GM23338 (cell line): ENCODE results near the gene RETNLB. TPM values are rescaled to one million over a fixed set of nuclear protein-coding genes. Genes with fewer than 3 reads are reported as not detected.

Source experiments
- ATAC-seq: fragments of 200-7000 bp; cut with Tn5 transposase; 3 replicates; pipeline ENCODE4 v1.9.1; 2020
- DNase-seq: peaks from one replicate; pipeline ENCODE4 v3.0.0-alpha.2; 2015; ENCODE audit warnings: low spot score
- H2AFZ ChIP-seq: fragments of 200-600 bp; sonication (generic); 2 replicates; pipeline ENCODE4 v1.8.0; 2016; ENCODE audit warnings: antibody characterized with exemption, mild to moderate bottlenecking, moderate library complexity
- H3F3A ChIP-seq: fragments of 200-600 bp; sonication (generic); replicated peaks from 2 replicates; pipeline ENCODE4 v1.8.0; 2017; ENCODE audit warnings: antibody characterized with exemption, mixed run types, low read depth
- H3K27ac ChIP-seq: fragments of 200-600 bp; sonication (generic); 2 replicates; pipeline ENCODE4 v1.6.1; 2016; ENCODE audit warnings: low read depth
- H3K27me3 ChIP-seq: fragments of 200-600 bp; sonication (generic); 2 replicates; pipeline ENCODE4 v1.8.0; 2016; ENCODE audit warnings: mild to moderate bottlenecking, mixed run types, moderate library complexity; ENCODE audit not compliant: insufficient read depth
- H3K36me3 ChIP-seq: fragments of 200-600 bp; sonication (generic); 2 replicates; pipeline ENCODE4 v1.8.0; 2016; ENCODE audit warnings: mild to moderate bottlenecking; ENCODE audit not compliant: insufficient read depth
- H3K4me1 ChIP-seq: fragments of 200-600 bp; sonication (generic); 2 replicates; pipeline ENCODE4 v1.8.0; 2016; ENCODE audit warnings: mild to moderate bottlenecking, moderate library complexity; ENCODE audit not compliant: insufficient read depth
- H3K4me2 ChIP-seq: fragments of 200-600 bp; sonication (generic); 2 replicates; pipeline ENCODE4 v1.7.1; 2017; ENCODE audit warnings: mixed run types
- H3K4me3 ChIP-seq: fragments of 200-600 bp; sonication (generic); 2 replicates; pipeline ENCODE4 v1.6.1; 2016; ENCODE audit warnings: mixed run types
- H3K79me2 ChIP-seq: fragments of 200-600 bp; sonication (generic); replicated peaks from 2 replicates; pipeline ENCODE4 v1.8.0; 2017; ENCODE audit warnings: mild to moderate bottlenecking; ENCODE audit not compliant: insufficient read depth
- H3K9me2 ChIP-seq: fragments of 200-600 bp; sonication (generic); 2 replicates; pipeline ENCODE4 v1.8.0; 2017; ENCODE audit not compliant: insufficient read depth
- H4K20me1 ChIP-seq: fragments of 200-600 bp; sonication (generic); replicated peaks from 2 replicates; pipeline ENCODE4 v1.8.0; 2017; ENCODE audit warnings: mild to moderate bottlenecking; ENCODE audit not compliant: insufficient read depth
- H3K27ac Mint-ChIP-seq: 2 replicates; pipeline ENCODE4 v1.8.0; 2020; ENCODE audit warnings: inconsistent platforms, mild to moderate bottlenecking, moderate library complexity, mixed read lengths
- H3K27me3 Mint-ChIP-seq: 3 replicates; pipeline ENCODE4 v1.8.0; 2022; ENCODE audit warnings: low read depth, mild to moderate bottlenecking, moderate library complexity, mixed read lengths, inconsistent platforms; ENCODE audit not compliant: insufficient read depth, poor library complexity
- H3K36me3 Mint-ChIP-seq: 3 replicates; pipeline ENCODE4 v1.8.0; 2021; ENCODE audit warnings: low read depth, mild to moderate bottlenecking, inconsistent platforms, moderate library complexity, mixed read lengths
- H3K4me1 Mint-ChIP-seq: 3 replicates; pipeline ENCODE4 v1.8.0; 2020; ENCODE audit warnings: mild to moderate bottlenecking, inconsistent platforms, mixed read lengths
- H3K4me3 Mint-ChIP-seq: 3 replicates; pipeline ENCODE4 v1.8.0; 2021; ENCODE audit warnings: moderate library complexity, mild to moderate bottlenecking, inconsistent platforms, mixed read lengths
- H3K9me3 Mint-ChIP-seq: 3 replicates; pipeline ENCODE4 v1.8.0; 2020; ENCODE audit warnings: moderate library complexity, mild to moderate bottlenecking, inconsistent platforms, mixed read lengths
- CREB1 ChIP-seq: fragments of 250-450 bp; sonication (Bioruptor Pico); IDR thresholded peaks from 2 replicates; pipeline ENCODE4 v1.5.0; 2020; ENCODE audit warnings: low read depth, mild to moderate bottlenecking, moderate library complexity
- NANOG ChIP-seq: IDR thresholded peaks from 2 replicates; pipeline ENCODE4 v1.6.1; 2016; ENCODE audit warnings: antibody characterized with exemption, borderline replicate concordance
- POLR2AphosphoS5 ChIP-seq: IDR thresholded peaks from 2 replicates; pipeline ENCODE4 v1.6.1; 2016; ENCODE audit warnings: antibody characterized with exemption, low read depth
- STAT1 ChIP-seq: IDR thresholded peaks from one replicate; pipeline ENCODE4 v1.6.1; 2016; ENCODE audit warnings: antibody characterized with exemption; ENCODE audit not compliant: unreplicated experiment
- polyA plus RNA-seq: library from polyadenylated mRNA; unstranded; fragments of >200 nt; fragmentation: Nextera tagmentation; extraction: Ambion mirVana; gene quantifications from 2 replicates; pipeline ENCODE4 v1.2.1, GENCODE V29; 2016
- total RNA-seq: library from RNA; depleted of rRNA; stranded (reverse); fragments of >200 nt; shearing (Covaris generic); gene quantifications from 2 replicates; pipeline ENCODE4 v1.2.3, GENCODE V29; 2014
- TF ChIP-seq, protein P1 (sequence below): IDR thresholded peaks from one replicate; pipeline ENCODE4 v1.6.1; 2018; ENCODE audit warnings: antibody characterized with exemption; ENCODE audit not compliant: unreplicated experiment
- TF ChIP-seq, protein P2 (sequence below): IDR thresholded peaks from 2 replicates; pipeline ENCODE4 v1.6.1; 2016; ENCODE audit warnings: antibody characterized with exemption
- TF ChIP-seq, protein P3 (sequence below): fragments of 250-450 bp; sonication (Bioruptor Pico); IDR thresholded peaks from 2 replicates; pipeline ENCODE4 v1.5.0; 2020; ENCODE audit warnings: mild to moderate bottlenecking, moderate library complexity

RETNLB gene
- total and polyA plus RNA-seq, 2 experiments from 2014 or later = not detected

DNA sequence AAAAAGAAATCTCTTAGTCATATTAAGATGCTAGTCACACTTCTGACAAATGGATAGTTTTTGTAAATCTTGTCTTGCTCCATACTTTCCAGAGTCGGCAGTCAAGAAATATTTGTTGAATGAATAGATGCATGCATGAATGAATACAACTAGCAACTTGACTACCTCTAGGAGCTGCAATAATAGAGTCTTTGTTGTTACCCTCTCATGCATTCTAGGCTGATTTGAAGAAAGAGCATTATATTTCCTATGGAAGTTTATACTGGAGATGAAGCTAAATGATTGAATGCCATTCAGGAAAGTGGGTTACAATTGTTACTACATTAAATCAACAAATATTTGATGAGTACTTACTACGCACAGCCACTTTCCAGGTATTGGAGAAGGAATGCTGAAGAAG, 47.2 kb upstream of the RETNLB start:
- no peak overlapping the region for H3K4me3 ChIP-seq
- H3F3A ChIP-seq = no peaks in the 10 kb centered on the region
- no peak overlapping the region; the same call in 1 of the 2 replicates for H2AFZ ChIP-seq
- ATAC-seq (no peak), DNase-seq (no peak)
- Mint-ChIP-seq H3K27ac (no peak overlapping the region), H3K4me1 (no peaks in the 10 kb centered on the region), H3K4me3 (no peak overlapping the region), H3K36me3 (no peaks in the 10 kb centered on the region), H3K9me3 (no peaks in the 10 kb centered on the region), H3K27me3 (no peaks in the 10 kb centered on the region)
- H3K27ac ChIP-seq = no peak overlapping the region
- TF ChIP-seq, protein P1, sequence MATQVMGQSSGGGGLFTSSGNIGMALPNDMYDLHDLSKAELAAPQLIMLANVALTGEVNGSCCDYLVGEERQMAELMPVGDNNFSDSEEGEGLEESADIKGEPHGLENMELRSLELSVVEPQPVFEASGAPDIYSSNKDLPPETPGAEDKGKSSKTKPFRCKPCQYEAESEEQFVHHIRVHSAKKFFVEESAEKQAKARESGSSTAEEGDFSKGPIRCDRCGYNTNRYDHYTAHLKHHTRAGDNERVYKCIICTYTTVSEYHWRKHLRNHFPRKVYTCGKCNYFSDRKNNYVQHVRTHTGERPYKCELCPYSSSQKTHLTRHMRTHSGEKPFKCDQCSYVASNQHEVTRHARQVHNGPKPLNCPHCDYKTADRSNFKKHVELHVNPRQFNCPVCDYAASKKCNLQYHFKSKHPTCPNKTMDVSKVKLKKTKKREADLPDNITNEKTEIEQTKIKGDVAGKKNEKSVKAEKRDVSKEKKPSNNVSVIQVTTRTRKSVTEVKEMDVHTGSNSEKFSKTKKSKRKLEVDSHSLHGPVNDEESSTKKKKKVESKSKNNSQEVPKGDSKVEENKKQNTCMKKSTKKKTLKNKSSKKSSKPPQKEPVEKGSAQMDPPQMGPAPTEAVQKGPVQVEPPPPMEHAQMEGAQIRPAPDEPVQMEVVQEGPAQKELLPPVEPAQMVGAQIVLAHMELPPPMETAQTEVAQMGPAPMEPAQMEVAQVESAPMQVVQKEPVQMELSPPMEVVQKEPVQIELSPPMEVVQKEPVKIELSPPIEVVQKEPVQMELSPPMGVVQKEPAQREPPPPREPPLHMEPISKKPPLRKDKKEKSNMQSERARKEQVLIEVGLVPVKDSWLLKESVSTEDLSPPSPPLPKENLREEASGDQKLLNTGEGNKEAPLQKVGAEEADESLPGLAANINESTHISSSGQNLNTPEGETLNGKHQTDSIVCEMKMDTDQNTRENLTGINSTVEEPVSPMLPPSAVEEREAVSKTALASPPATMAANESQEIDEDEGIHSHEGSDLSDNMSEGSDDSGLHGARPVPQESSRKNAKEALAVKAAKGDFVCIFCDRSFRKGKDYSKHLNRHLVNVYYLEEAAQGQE = no peak
- TF ChIP-seq POLR2AphosphoS5 (no peak), STAT1 (no peak)
- H3K27me3 ChIP-seq = no peaks in the 10 kb centered on the region
- no peaks in the 10 kb centered on the region for H3K9me2 ChIP-seq
- no peaks in the 10 kb centered on the region for H3K4me1 ChIP-seq
- H3K4me2 ChIP-seq = no peak overlapping the region
- no peaks in the 10 kb centered on the region for H3K36me3 ChIP-seq
- H4K20me1 ChIP-seq = no peaks in the 10 kb centered on the region
- no peaks in the 10 kb centered on the region for H3K79me2 ChIP-seq

DNA sequence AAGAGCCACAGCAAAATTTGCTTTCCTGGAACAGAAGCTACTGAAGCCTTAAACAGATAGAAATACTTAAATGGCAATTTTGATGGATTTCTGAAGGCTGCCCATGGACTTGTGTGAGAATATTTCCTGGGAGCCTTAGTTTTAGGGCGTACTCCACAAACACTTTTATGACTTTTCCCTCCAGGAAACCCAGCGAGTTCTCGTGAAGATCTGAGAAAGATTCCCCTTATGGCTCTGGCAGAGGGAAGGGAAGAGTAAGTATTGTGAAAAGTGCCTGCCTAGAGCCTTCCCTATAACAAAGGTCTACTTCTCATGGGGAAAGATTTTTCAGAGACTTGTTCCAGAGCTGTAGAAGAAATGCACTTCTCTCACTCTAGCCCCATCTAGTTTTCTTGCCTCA, 34.3 kb upstream of the RETNLB start:
- Mint-ChIP-seq H3K4me3 (no peak overlapping the region), H3K27me3 (peaks cover 1% of the 10 kb centered on the region), H3K27ac (no peak overlapping the region), H3K36me3 (no peaks in the 10 kb centered on the region), H3K9me3 (no peaks in the 10 kb centered on the region), H3K4me1 (no peaks in the 10 kb centered on the region)
- no peaks in the 10 kb centered on the region for H4K20me1 ChIP-seq
- TF ChIP-seq, protein P2, sequence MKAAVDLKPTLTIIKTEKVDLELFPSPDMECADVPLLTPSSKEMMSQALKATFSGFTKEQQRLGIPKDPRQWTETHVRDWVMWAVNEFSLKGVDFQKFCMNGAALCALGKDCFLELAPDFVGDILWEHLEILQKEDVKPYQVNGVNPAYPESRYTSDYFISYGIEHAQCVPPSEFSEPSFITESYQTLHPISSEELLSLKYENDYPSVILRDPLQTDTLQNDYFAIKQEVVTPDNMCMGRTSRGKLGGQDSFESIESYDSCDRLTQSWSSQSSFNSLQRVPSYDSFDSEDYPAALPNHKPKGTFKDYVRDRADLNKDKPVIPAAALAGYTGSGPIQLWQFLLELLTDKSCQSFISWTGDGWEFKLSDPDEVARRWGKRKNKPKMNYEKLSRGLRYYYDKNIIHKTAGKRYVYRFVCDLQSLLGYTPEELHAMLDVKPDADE = no peak
- TF ChIP-seq CREB1 = no peak
- no peaks in the 10 kb centered on the region for H3K36me3 ChIP-seq
- H3K79me2 ChIP-seq = no peaks in the 10 kb centered on the region
- no peaks in the 10 kb centered on the region for H3F3A ChIP-seq
- peak overlapping the region; percentile 83; the same call in 1 of the 2 replicates for H2AFZ ChIP-seq
- ATAC-seq (no peak), DNase-seq (no peak)
- H3K4me2 ChIP-seq = no peak overlapping the region
- H3K4me1 ChIP-seq = no peaks in the 10 kb centered on the region
- H3K27ac ChIP-seq = no peak overlapping the region
- H3K27me3 ChIP-seq = no peaks in the 10 kb centered on the region
- no peaks in the 10 kb centered on the region for H3K9me2 ChIP-seq
- H3K4me3 ChIP-seq = no peak overlapping the region

DNA sequence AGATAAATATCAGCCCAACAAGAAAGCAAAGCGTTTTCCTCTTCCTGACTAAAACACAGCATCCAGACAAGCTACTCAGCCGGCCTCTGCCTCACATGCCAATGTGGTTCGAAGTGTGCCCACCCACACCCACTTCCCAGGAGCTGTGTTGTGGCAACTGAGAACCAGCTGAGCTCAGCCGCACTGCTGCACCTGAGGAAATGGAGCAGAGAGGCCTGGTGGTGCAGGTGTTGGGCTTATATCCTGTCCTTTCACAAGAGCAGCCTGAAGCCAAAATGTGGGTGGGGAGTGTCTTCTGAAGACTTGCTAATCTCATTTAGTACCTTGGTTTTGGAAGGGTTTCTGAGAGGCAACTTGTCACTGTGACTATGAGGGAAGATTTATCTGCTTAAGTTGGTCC, 23.0 kb upstream of the RETNLB start:
- peak; percentile 4 for DNase-seq
- no peak for ATAC-seq
- Histone ChIP-seq H3K4me1 (no peaks in the 10 kb centered on the region), H3K36me3 (no peaks in the 10 kb centered on the region), H3K9me2 (peaks cover 9% of the 10 kb centered on the region; the same call in 1 of the 2 replicates), H4K20me1 (no peaks in the 10 kb centered on the region), H2AFZ (0 out of 2 replicates have a peak overlapping the region, but pooled peaks have one; percentile 8), H3K79me2 (no peaks in the 10 kb centered on the region), H3K4me3 (no peak overlapping the region), H3K4me2 (no peak overlapping the region), H3K27ac (no peak overlapping the region), H3F3A (no peaks in the 10 kb centered on the region), H3K27me3 (no peaks in the 10 kb centered on the region)
- no peaks in the 10 kb centered on the region for H3K9me3 Mint-ChIP-seq
- peaks cover 5% of the 10 kb centered on the region; the same call in 2 of the 3 replicates for H3K4me1 Mint-ChIP-seq
- no peaks in the 10 kb centered on the region for H3K27me3 Mint-ChIP-seq
- H3K27ac Mint-ChIP-seq = no peak overlapping the region
- H3K36me3 Mint-ChIP-seq = no peaks in the 10 kb centered on the region
- no peak overlapping the region for H3K4me3 Mint-ChIP-seq
- TF ChIP-seq, protein P3, sequence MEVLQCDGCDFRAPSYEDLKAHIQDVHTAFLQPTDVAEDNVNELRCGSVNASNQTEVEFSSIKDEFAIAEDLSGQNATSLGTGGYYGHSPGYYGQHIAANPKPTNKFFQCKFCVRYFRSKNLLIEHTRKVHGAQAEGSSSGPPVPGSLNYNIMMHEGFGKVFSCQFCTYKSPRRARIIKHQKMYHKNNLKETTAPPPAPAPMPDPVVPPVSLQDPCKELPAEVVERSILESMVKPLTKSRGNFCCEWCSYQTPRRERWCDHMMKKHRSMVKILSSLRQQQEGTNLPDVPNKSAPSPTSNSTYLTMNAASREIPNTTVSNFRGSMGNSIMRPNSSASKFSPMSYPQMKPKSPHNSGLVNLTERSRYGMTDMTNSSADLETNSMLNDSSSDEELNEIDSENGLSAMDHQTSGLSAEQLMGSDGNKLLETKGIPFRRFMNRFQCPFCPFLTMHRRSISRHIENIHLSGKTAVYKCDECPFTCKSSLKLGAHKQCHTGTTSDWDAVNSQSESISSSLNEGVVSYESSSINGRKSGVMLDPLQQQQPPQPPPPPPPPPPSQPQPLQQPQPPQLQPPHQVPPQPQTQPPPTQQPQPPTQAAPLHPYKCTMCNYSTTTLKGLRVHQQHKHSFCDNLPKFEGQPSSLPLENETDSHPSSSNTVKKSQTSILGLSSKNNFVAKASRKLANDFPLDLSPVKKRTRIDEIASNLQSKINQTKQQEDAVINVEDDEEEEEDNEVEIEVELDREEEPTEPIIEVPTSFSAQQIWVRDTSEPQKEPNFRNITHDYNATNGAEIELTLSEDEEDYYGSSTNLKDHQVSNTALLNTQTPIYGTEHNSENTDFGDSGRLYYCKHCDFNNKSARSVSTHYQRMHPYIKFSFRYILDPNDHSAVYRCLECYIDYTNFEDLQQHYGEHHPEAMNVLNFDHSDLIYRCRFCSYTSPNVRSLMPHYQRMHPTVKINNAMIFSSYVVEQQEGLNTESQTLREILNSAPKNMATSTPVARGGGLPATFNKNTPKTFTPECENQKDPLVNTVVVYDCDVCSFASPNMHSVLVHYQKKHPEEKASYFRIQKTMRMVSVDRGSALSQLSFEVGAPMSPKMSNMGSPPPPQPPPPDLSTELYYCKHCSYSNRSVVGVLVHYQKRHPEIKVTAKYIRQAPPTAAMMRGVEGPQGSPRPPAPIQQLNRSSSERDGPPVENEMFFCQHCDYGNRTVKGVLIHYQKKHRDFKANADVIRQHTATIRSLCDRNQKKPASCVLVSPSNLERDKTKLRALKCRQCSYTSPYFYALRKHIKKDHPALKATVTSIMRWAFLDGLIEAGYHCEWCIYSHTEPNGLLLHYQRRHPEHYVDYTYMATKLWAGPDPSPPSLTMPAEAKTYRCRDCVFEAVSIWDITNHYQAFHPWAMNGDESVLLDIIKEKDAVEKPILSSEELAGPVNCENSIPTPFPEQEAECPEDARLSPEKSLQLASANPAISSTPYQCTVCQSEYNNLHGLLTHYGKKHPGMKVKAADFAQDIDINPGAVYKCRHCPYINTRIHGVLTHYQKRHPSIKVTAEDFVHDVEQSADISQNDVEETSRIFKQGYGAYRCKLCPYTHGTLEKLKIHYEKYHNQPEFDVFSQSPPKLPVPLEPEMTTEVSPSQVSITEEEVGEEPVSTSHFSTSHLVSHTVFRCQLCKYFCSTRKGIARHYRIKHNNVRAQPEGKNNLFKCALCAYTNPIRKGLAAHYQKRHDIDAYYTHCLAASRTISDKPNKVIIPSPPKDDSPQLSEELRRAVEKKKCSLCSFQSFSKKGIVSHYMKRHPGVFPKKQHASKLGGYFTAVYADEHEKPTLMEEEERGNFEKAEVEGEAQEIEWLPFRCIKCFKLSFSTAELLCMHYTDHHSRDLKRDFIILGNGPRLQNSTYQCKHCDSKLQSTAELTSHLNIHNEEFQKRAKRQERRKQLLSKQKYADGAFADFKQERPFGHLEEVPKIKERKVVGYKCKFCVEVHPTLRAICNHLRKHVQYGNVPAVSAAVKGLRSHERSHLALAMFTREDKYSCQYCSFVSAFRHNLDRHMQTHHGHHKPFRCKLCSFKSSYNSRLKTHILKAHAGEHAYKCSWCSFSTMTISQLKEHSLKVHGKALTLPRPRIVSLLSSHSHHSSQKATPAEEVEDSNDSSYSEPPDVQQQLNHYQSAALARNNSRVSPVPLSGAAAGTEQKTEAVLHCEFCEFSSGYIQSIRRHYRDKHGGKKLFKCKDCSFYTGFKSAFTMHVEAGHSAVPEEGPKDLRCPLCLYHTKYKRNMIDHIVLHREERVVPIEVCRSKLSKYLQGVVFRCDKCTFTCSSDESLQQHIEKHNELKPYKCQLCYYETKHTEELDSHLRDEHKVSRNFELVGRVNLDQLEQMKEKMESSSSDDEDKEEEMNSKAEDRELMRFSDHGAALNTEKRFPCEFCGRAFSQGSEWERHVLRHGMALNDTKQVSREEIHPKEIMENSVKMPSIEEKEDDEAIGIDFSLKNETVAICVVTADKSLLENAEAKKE = no peak
- TF ChIP-seq NANOG = no peak
